Mesangial cell (primary cell): ENCODE measurements around the gene IKBIP. TPM values are rescaled to one million over a fixed set of nuclear protein-coding genes. Genes with fewer than 3 reads are reported as not detected.

Experiments
- total RNA-seq: library from RNA; depleted of rRNA; stranded (reverse); fragments of >200 nt; gene quantifications from 2 replicates; pipeline ENCODE4 v1.2.3, GENCODE V29; 2015

The IKBIP gene, protein sequence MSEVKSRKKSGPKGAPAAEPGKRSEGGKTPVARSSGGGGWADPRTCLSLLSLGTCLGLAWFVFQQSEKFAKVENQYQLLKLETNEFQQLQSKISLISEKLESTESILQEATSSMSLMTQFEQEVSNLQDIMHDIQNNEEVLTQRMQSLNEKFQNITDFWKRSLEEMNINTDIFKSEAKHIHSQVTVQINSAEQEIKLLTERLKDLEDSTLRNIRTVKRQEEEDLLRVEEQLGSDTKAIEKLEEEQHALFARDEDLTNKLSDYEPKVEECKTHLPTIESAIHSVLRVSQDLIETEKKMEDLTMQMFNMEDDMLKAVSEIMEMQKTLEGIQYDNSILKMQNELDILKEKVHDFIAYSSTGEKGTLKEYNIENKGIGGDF
- total RNA-seq: 15.5 and 43.0 TPM in 2 replicates

GRCh38 chr12:98644712-98645571 lies at the start of gene IKBIP, which contains the start of gene APAF1:
TSS of gene IKBIP (minus strand) at chr12:98644788. CDS start at chr12:98644701, 87 bp downstream.
TSS of gene APAF1 (plus strand) at chr12:98645290. CDS start at chr12:98648360, 3,070 bp downstream.

GRCh38 chr12:98593351-98594049 lies 51.1 kb downstream of the IKBIP start, which contains the start of gene SLC25A3:
TSS of gene SLC25A3 (plus strand) at chr12:98593686. CDS start at chr12:98593979, 293 bp downstream.

Other genes starting within 250 kb of the IKBIP start
- gene TMPO, start 129.2 kb downstream of the IKBIP start, total RNA-seq: 53.0 and 174 TPM in 2 replicates
- 585 and 607 TPM in 2 replicates for gene SLC25A3, start 51.1 kb downstream of the IKBIP start, total RNA-seq
- gene APAF1, start 502 bp upstream of the IKBIP start, total RNA-seq: 10.3 and 11.7 TPM in 2 replicates